GM18873 (cell line): Measurements from ENCODE around the gene FBXO5.
"Not testable (repeated sequence)": the region's sequence is repeated elsewhere in the genome, so short reads cannot be mapped to it uniquely, and the experiment has no call there.

Source experiments
- ATAC-seq: cut with Tn5 transposase; IDR thresholded peaks from one replicate; pipeline ENCODE4 v1.9.1; 2021; ENCODE audit warnings: mild to moderate bottlenecking, moderate library complexity, moderate number of reproducible peaks; ENCODE audit not compliant: unreplicated experiment, low FRiP score

FBXO5 gene

DNA sequence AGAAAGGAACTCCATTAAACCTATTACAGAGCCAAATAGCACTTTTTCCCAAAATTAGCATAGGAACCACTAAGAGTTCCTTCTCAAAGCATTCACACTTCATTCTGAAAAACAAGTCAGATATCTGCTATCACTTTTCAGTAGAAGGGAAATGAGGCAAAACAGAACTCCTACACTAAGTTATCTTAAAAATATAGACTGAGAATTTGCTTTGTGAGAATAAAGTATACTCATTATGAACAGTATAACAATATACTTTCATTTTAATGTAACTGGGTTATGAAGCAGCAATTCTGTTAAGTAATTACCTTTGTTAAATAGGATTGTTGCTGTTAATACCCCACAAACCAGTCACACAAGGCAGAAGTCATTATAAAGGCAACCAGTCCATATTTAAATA lies 11.0 kb upstream of the FBXO5 start:
- no peak for ATAC-seq

DNA sequence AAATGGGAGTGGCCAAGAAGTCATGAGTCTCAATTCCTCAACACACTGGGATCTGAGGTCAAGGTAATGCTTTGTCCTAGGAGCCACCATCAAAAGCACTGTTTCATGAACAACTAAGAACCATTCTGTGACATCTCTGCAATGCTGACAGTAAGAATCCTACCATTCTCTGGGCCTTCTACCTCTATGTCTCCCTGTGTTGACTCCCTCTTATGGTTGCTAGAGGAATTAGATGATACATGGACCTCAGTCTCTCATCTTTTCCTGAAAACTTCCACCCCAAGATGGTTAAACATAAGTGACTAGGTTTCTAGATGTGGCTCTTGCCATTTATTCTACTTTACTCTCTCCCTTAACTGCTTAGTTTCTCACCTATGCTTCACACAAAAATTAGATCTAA lies 10.6 kb upstream of the FBXO5 start:
- no peak for ATAC-seq

- ATAC-seq, result no peak
These were observed 4.1 kb upstream of the FBXO5 start for GRCh38 chr6:152986978-152987377.

- ATAC-seq, result not testable (repeated sequence)
These were observed 2.5 kb upstream of the FBXO5 start for GRCh38 chr6:152985300-152985699.

- peak; percentile 28 for ATAC-seq
These were observed 1.7 kb upstream of the FBXO5 start for GRCh38 chr6:152984513-152984872.

DNA sequence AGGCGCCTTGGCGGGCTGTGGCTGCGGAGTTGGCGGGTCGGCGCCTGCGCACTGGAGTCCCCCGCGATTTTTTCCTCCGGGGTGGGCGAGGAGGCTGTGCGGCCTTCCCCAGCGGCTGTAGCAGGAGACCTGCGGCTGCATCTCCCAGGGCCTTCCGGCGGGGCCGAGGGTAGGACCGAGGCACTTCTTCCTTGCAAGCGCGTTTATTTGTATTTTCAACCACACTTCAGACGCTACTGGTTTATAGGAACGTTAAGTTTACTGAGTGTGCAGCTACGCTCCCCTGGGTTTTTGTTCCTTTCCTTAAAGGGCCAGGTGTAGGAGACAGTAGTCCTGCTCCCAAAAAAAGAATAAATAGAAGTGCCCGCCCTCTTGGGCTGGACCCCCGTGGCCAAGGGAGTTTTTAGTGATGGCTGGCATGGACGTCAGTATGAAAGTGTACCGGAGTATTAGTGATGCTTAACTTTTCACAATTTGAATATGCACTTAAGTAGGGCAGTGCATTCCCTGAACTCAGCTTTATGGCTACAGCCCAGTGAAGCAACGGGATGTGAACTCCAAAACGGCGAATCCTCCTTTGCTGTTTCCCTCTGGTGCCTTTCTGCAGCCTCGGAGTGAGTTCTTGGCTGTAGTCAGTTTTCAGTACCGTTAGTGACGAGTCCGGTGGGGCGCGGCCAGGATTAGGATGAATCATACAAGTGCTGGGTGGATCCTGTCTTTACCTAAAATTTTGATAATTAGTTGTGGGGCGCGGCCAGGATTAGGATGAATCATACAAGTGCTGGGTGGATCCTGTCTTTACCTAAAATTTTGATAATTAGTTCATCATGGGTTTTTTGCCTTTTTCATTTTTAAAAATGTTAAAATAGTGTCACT lies 1.0 kb upstream of the FBXO5 start:
- peak; percentile 2 for ATAC-seq

DNA sequence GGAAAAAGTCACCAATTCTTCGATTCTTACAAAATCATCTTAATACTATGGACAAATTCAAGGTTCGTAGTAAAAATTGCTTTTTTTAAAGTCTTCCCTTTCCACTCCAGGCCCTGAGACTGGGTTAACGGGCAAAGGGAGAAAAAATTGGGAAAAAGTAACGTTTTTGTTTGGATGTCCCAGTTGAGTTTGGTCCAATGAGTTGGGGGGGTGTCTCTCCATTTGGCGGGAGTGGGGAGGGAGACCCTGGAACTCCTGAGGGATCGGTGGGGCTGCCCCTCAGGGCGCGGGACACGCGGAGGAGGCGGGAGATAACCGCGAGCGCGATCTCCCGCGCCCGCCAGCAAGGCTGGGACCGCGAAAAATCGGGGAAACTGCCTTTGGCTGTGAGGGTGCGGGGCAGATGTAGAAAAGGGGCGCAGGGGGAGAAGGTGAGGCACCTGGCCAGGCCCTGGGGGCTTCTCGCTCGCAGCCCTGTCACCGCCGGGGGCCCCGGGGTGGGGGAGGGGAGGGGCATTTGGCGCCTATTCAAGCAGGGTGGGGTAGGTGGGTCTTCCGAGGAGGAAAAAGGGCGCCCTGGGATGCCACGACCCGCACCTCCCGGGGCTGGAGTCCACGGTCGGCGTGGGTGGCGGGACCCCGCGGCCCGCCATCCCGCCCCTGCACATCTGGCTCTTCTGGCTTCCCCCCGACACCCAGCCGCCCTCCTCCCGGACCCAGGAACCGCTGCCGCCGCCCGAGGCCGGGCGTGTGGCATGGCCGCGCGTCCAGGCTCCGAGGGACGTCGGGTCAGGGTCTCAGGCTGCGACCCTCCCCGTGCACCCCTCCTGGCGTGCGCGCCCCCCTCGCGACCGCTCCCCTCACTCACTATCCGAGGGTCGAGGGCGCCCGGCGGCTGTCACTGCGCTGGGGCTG lies 595 bp downstream of the FBXO5 start:
- no peak for ATAC-seq

GRCh38 chr6:152981219-152981618 lies 1.6 kb downstream of the FBXO5 start:
- no peak for ATAC-seq

- no peak for ATAC-seq
These were observed 2.2 kb downstream of the FBXO5 start for GRCh38 chr6:152980656-152981055.

GRCh38 chr6:152979116-152979515 lies 3.7 kb downstream of the FBXO5 start:
- no peak for ATAC-seq

- ATAC-seq, result no peak
These were observed 4.8 kb downstream of the FBXO5 start for GRCh38 chr6:152978058-152978457.

DNA sequence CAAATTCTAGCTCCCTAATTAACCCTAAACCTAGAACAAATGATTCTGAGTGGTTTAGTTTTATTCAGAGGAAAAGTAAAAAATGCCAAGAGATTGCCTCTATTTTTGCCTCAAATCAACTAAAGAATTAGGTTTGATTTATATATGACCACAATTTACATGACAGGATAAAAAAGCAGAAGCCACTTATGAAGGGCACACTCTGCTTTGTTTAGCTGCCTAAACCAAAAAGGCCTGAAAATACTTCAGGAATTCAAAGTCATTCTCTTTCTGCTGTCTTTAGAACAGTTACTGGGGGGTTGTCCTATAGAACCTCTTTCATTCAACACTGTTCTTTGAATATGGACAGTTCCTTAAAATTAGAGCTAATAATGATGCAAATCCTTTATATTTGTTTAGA lies 5.3 kb downstream of the FBXO5 start:
- no peak for ATAC-seq

DNA sequence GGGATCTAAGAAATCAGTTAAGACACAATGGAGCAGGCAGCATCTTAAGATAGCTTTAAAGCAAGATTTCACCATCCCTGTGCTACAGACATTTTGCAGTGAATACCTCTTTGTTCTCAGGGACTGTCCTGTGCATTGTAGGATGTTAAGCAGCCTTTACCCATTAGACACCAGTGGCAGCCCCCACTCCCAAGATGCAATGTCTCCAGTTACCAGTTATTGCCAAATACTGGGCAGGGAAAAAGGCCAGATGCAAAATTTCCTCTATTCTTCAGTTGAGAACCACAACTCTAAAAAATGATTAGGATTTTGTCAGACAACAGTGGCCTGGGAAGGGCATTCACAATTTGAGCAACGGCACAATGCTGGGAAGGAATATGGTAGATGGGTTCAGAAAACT lies 6.1 kb downstream of the FBXO5 start:
- ATAC-seq, result no peak

GRCh38 chr6:152975204-152975915 lies 7.5 kb downstream of the FBXO5 start:
- no peak for ATAC-seq

- ATAC-seq, result no peak
These were observed 8.9 kb downstream of the FBXO5 start for GRCh38 chr6:152973916-152974315.

DNA sequence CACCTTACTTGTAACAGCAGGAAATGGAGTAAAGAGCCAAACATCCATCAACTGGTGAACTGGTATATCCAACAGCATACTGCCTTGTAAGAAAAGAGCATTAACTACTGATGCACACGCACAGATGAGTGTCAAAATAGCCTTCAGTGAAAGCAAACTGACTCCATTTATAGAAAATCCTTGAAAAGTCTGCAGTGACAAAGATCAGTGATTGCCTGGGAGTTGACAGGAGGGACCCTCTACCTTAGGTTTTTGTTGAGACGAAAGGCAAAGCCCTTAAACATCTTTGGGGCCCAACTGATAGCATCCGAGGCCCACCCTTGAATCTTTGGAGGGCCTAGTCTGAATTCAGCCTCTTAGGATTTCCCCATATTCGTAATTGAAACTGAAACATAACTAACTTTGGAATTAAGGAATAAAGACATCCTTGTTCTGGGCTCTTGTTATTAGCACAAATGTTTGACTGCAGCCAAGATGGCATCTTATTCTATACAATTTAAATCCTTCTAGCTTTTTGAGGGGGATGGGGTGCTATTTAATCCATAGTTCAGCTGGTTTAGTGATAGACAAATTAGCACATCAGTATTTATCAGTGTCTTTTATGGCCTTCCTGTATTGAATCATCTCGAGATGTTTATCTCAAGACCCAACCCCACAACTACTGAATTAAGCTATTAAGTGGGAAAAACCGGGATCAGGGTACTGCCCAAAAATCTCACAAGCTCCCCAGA lies 13.0 kb downstream of the FBXO5 start:
- ATAC-seq, result no peak

DNA sequence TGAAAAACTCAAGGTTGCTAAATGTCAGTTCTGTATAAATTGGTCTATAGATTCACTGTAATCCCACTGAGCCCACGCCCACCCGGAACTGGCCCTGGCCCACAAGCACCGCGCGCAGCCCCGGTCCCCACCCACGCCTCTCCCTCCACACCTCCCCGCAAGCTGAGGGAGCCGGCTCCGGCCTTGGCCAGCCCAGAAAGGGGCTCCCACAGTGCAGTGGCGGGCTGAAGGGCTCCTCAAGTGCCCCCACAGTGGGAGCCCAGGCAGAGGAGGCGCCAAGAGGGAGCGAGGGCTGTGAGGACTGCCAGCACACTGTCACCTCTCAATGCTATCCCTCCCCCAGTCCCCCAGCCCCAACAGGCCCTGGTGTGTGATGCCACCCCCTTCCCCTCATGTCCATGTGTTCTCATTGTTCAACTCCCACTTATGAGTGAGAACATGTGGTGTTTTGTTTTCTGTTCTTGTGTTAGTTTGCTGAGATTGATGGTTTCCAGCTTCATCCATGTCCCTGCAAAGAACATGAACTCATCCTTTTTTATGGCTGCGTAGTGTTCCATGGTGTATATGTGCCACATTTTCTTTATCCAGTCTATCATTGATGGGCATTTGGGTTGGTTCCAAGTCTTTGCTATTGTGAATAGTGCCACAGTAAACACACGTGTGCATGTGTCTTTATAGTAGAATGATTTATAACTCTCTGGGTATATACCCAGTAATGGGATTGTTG lies 16.5 kb downstream of the FBXO5 start:
- not testable (repeated sequence) for ATAC-seq

DNA sequence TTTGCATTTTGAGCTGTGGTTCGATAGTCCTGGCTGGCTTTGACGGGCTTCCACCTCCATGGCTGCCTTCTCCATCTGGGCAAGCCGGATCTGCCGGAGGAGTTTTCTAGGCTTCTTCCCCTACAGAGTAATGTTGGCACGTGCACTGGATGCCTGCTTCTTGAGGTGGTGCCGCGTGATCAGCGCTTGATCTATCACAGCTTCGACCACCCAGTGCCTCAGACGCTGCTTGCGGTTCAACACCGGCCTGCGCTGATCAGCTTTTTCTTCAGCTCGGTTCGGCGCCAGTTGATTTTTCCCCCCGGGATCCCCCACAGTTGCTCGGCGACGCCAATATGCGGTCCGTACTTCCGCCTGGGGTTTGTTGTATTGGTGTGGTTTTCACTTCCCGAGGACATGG lies 23.5 kb downstream of the FBXO5 start:
- no peak for ATAC-seq

- ATAC-seq, result no peak
These were observed 25.0 kb downstream of the FBXO5 start for GRCh38 chr6:152957796-152958195.

DNA sequence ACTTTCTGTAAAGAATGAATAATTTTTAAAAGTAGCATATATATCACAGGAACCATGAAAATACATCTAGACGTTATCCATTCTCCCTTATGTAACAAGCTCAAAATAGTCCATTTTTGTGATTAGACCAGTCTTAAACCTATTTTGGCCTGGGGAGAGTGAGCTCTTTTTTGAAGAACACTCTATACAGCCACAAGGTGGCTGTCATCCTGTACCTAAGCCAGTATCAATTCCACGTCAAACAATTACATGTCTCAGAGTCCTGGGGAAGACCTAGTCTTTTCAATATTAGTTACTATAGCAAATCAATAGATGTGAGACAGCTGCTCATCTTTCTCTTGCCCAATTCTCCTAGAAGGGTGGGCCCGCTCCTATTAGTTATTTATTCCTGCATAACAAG lies 28.4 kb downstream of the FBXO5 start:
- ATAC-seq, result no peak
